HS-5 (cell line): ENCODE data around the gene CNTNAP5.

Experiments used
- DNase-seq: peaks from one replicate; pipeline ENCODE4 v3.0.0-alpha.2; 2012; ENCODE audit warnings: low read depth

Gene CNTNAP5

DNA sequence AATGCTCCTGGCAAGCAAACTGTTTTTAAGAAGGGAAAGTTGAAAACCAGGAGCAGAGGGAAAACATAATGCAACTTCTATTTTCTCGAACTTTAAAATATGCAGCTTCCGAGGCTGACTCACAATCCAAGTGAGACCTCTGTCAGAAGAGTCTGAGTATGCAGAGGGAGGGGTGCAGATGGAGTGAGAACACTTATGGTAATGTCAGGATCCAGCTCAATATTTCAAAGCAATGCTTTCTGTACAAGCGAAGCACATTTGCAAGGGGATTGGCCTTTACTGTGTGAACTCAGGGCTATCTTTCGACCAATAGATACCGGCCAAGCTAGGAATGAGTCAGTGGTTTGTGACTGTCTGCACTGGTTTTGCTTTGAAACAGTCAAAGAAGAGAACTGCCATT is 242.7 kb downstream of the CNTNAP5 start:
- peak; percentile 29 for DNase-seq

DNA sequence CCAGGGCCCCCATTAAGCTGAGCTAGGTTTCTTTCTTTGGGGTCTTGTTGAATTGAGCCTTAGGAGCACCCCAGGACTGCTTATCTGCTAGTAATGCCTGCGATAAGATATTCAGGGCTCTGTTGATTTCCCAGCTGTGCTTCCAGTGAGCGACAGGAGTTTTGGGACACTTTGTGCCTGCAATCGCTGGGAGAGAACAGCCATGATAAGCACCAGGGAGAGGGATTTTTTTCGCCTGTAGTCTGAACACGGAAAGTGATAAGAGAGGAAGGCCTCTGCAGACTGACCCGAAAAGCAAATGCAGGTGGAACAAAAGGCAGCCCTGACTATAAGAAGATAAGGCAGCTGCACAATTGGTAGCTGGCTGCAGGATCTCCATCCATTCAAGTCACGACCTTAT is 244.3 kb downstream of the CNTNAP5 start:
- no peak for DNase-seq

DNA sequence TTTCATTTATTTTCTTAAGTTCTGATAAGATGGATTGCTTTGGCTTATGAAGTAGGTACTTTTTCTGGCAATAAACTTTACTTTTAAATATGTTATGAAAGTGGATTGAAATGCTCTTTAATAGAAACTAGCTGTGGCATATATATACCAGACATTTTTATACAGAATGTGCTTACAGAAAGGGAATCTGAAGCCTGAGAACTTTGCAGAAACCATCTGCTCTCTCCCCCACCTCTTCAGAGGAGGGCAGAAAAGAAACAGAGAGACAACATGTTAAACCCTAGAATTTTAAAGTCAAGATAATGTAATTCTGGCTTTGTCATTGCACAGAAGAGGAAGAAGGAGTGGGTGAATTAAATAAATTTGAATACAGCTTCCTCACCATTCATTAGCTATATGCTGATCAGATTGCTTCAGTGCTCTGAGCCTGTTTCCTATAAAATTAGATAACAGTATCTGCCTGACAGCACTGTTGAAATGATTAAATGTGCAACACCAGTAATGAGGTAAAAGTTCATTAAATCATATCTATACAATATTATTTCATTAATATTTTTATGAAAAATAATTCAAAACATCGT is 247.3 kb downstream of the CNTNAP5 start:
- DNase-seq, result no peak

DNA sequence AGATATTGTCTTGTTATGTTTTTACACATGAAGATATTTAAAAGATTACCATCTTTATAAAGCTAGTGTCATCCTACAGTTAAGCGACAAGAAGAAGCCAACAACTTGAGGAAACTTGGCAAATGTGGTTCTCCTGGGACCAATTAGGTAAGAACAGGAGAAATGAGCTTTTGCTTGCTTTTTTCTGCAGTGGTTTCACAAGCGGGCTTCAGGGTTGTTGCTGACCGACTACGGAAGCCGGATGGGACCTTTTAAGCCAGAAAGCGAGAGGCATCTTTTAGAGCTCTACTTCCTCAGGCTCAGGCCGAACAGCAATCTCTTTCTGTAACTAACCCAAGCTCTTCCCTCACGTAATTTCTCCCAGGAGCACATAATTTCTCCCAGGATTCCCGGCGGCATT is 256.5 kb downstream of the CNTNAP5 start:
- DNase-seq, result no peak

DNA sequence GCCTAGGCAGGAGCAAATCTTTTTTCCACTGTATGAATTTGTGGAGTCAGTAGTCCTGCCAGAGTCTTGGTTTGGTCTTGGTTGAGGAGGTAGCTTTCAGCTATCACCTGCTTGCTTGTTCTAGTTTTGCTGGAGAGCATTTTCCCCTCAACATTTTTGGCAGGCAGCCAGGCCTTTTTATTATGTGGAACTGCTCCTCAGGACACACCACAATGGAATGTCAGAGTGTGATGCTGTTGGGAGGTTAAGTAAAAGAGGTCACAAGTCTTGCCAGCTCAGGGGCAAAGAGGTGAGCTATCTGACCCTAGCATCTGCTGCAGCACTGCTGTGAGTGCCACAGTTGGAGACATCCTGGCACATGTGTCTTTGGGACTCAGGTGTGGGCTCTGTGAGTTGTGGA is 258.0 kb downstream of the CNTNAP5 start:
- peak; percentile 83 for DNase-seq

DNA sequence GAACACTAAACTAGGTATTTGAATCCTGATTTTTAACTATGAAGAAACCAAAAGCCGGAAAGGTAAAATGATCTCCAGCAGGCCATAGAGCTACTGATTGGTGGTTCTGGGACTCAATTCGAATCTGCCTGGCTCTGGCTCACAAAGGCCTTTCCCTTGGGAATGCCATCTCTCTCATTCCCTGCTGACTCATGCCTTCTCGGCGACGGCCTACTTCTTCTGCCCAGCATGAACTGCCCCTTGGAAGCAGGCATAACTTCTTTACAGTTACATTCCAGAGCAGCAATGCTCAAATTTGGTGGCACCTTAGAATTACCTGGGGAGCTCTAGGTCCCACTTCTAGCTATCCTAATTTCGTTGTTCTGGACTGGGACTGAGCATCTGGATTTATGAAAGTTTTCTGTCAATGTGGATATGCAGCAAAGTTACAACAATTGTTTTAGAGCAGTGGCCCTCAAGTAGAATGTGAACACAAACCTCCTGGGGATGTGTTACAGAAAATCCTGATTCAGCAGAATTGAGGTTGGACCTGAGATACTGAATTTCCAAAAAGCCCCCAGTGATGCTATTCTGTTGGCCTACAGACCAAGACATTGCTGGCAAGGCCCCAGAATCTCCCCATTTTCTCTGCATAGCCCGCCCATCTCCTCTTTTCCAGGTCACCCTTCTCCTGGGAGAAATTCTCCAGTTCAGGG is 261.1 kb downstream of the CNTNAP5 start:
- DNase-seq, result no peak

DNA sequence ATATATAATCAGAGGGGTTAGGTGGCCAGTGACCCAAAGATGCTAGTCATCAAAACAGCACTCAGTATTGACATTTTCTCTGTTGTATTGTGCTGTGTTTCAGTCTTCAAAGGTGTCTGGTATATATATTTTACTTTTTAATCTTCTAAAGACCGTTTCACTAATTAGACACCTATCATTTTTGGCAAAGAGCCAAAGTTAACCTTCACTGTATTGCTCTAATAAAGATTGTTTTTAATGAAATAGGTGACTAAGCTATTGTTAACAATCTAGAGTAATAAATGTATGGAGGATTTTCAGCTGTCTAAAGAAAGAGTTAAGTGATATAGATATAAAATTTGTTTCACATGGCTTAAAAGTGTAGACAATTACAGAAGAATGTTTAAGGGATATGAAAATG is 264.0 kb downstream of the CNTNAP5 start:
- DNase-seq, result no peak

DNA sequence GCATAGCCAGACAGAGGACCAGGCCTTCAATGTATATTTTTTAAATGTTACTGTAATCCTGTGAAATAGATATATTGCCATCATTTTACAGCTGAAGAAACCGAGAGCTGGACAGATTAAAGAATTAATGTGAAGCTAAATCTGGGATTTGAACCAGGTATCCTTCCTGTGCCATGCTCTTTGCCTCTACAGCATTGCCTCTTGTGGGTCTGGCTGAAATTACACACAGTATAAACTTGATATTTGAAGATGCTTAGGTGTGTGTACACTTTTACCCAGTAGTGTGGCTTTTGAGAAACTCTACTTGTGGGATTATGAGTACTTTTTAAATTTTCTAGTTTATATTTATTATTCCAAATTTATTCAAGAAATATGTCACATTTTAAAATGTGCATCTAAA is 264.5 kb downstream of the CNTNAP5 start:
- no peak for DNase-seq

DNA sequence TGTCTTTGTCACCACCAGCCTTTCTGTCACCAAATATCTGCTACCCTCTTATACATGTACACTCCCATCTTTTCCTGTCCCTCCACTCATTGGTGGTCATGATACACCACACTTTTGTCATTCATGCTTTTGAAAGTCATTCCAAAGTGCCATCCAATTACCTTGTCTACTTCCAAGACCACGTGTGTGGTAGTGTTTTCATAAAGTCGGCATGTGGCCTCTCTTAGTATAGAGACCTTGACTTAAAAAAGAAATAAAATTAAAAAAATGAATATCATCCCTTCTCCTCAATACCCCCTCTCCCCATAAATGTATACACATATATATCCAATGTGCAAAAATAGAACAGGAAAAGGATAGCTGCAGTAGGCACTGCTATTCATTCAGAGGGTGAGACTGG is 271.4 kb downstream of the CNTNAP5 start:
- no peak for DNase-seq

DNA sequence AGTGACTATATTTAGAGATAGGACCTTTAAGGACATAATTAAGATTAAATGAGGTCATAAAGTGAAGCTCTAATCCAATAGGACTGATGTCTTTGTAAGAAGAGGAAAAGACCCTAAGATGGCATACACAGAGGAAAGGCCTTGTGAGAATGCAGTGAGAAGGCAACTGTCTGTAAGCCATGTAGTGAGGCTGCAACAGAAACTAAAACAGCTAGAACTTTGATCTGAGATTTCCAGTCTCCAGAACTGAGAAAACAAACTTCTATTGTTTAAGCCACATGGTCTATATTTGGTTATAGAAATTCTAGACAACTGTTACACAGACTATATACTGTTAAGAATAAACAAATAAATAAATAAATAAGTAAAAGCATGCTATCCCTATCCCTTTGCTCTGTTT is 276.8 kb downstream of the CNTNAP5 start:
- no peak for DNase-seq

DNA sequence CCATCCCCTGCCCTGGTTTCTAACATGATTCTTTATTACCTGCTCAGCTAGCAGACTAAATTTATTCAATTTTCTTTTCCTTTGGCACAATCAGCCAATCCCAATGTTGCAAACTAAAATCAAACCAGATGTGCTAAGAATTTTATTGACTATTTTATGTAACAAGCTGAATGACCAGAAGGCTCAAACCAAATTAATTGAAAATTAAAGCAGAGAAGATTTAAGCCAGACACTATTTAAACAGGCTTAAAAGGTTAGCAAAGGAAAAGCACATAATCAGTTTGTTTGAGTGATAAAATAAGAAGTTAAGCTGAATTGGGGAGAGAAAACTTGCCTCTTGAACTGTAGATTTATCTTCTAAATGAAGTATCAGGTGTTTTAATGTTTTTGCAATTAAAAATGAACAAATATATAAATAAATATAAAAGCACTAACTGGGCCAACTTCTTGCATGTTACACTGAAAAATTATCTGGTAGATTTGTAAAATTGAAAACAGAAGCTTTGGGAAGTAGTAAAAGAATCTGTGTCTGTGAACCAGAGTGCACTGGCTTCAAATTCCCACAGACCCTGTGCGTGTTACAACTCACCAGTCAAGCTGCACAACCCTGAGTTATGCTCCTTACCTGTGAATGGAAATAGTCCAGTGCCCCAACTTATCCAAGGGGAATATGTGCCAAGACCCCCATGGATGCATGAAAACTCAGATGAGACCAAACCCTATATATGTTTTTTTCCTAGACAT is 283.4 kb downstream of the CNTNAP5 start:
- no peak for DNase-seq

DNA sequence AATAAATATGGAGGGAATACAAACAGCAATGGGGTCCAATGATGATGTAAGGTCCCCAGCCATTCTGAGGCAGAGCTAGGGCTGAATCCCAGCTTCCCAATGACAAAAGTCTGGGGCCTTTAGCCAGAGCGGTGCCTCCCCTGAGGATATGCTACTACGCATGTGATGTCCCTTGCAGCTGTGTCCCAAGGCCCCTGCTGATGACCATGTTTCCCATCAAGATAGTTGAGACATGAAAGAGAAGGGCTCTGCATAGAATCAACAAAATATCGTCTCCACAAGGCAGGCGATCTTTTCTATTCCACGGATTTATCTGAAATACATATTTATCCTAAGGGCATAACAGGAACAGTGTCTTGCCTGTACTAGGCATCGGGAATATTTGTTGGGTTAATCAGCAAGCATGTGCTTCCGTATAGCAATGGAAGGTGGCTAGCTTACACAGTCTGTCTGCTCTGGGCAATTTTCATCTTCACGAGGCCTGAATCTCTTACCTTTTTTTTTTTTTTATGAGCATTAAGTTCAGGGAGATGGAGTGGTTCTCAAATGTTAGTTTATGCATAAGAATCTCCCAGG is 284.6 kb downstream of the CNTNAP5 start:
- no peak for DNase-seq

DNA sequence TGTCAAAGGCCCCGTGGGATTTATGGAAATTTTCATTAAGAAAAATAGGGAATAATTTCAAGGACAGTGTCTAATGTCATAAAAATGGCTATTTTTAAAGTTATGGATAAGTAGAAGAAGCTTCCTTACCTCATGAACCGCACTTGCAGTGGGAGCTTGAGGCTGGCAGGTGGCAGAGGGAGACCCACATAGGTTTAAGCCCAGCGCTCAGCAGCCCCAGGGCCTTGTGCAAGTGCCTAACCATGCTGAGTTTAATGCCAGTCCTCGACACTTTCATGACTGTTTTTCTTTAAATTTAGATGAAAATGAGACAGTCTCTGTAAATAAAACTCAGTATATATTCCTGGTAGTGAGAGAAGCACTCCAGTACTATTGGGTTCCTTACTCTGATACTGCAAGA is 285.6 kb downstream of the CNTNAP5 start:
- no peak for DNase-seq

DNA sequence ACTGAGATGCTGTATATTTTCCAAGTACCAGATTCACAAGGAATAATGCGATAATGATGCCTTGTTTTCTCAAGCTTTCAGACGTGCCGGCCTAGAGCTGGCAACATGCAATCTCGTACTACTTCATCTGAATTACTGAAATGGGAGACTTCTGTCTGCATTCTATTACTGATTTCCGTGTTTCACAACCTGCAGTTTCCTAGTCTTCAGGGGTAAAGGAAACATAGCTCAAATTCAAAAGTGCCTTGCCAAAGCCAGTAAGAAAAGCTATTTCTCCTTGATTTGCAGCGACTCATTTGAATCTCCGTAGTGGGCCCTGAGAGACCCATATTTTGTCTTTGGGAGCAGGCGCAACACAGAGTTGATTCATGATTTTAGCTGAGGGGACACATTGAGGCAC is 289.0 kb downstream of the CNTNAP5 start:
- DNase-seq, result no peak

DNA sequence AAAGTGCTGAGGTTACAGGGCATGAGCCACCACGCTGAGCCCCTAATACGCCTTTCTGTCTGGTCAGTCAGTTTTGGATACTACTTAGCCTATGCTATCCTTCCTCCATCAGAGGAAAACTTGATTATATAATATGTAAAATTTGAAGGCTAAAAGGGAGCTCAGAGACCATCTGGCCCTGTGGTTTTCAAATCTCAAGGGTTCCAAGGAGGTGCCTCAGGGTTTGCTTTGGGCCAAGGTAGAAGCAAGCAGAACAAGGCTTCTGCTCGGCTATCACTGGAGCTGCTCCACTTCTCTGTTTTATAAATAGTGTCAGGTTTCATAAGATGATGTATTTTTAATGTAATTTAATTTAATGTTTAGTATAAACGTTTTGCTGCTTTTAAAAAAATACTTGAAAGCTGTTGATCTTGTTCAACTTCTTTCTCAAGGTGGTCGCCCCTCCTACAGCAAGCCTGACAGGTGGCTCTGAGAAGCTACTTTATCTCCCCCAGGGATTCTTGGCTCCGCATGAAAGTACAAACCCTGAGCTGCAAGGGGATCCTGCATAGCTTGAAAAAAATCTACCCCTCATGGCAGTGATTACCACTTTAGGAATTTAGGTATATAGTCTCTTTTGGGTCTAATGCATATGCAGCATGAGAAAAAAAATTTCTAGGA is 290.3 kb downstream of the CNTNAP5 start:
- DNase-seq, result no peak

DNA sequence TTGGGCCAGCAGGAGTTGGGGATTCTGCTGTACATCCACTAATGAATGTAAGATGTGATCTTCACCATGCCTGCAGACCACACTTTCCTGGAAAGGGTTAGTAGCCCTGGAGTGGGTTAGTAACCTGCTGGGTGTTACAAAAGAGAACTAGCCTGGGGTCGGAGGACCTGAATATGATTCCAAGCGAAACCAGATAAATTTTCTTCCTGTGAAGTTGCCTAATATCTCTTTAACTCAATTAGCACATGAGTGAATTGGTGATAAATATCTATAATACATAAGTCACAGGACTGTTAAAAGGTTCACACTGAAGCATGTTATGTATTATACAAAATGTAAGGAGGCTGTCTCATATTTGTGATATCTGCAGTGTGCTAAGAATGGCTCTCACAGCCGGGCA is 291.0 kb downstream of the CNTNAP5 start:
- DNase-seq, result no peak

DNA sequence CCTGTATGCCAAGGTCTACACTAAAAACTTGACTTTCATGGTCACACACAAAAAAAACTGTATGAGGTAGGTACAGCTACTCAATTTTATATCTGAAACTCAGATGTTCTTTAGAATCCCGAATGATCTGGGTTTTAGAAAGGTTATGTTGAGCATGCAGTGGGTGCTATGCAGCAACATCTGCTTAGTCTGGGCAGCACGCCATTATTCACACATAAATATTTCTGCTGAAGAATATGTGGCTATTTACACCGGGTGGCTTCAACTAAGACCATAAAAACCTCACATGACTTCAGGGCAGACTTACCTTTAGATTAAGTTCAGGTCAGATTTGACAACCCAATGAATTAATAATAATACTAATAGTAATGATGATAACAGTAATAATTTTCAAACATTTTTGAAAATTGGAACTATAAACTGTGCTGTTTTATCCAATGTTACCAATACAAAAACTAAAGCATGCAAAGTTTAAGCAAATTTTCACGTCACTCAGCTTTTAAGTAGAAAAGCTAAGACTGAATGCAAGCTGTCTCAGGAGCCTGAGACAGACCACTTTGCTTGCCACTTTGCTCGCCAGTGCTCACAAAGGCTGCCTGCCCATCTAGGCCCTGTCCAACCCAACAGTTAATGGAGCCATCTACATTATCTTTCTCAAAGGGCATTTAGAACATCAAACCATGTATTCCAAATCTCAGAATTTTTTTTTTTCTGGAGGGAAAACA is 292.0 kb downstream of the CNTNAP5 start:
- DNase-seq, result no peak

DNA sequence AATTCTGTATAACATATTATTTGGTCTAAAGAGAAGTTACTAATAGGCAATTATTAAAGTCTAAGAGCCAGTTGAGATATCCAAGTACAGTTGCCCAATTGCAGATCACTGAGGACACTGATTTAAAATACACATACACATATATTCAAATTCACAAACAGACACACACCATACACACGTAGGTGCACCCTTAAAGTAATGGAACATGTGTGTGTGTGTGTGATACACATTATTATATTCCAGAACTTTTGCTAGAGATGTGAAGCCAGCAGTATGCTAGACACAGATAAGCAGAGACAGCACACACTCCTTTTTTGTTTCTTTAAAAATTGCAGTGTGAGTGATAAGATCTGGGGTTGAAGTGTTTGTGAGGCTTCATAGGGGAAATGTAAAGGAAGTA is 292.5 kb downstream of the CNTNAP5 start:
- no peak for DNase-seq

DNA sequence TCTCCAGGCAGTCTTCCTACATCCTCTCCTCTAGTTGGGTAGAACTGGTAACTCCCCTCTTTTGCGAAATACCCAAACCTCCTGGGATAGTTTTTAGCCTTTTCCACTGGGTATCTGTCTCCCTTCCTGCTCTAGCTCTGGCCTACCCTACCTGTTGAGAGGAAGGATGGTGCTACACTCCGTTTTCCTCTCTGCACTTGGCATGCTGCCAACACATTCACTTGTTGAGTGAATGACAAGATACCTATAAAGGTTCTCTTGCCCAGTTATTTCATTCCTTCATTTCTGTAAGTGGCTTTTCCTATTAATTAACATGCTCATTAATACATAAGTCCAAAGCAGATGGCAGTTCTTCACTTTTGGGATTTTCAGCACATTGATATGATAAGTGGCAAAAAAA is 293.8 kb downstream of the CNTNAP5 start:
- DNase-seq, result no peak

DNA sequence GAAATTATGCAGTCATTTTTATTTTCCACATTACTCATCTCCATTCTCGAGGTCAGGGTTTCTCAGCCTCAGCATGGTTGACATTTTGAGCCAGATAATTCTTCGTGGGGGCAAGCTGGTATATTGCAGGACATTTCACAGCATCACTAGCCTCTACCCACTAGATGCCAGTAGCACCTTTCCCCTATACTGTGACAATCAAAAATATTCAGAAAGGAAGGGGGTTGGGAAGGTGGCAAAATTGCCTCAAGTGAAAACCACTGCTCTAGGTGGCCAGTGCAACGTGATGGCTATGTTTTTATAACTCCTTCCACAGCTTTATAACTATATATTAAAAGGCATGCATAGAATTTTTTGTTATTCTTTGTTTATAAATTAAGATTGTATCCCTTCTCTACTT is 294.5 kb downstream of the CNTNAP5 start:
- no peak for DNase-seq

DNA sequence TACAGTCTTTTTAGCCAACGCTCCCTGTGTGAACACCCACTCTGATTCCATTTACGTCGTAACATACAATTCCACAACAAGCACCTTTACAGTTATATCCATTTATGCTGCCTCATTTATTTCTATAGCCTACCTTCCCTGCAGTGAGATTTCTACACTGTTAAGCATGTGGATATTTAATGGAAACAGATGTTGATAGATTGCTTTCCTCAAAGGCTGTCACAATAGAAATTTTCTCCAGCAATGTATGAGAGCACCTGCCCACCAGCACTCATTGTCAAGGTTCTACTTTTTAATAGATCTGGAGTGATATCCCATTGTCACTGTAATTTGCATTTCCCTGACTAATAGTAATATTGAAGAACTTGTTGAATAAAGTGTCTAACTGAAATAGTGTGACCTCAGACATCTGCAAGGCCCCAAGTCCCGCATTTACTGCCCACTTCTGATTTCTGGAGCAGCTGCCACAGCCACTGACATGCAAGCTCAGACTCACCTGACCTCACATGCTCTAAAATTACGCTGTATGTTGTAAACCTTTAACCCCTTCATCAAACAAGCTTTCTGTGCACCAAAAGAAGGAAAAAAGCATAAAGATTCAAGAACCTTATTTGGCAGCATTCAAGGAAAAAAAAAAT is 295.1 kb downstream of the CNTNAP5 start:
- no peak for DNase-seq

DNA sequence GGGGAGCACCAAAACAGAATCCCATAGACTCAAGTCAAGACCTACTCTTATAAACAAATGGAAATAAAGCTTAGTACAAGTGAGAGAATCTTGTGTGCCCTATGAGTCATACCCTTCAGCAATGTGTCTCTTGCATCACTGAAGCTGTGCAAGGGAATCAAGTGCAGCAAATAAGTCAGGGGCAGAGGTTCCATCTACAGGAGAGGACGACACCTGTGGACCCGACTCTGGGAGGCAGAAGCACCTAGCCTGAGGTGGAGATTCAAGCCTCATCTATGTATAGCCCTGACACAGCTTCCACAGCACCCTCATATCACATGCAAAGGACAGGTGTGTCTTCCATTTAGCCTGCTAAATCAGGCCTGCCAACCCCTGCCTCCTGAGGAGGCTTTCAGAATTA is 298.2 kb downstream of the CNTNAP5 start:
- peak; percentile 22 for DNase-seq
